Endothelial cell of umbilical vein (primary cell): ENCODE results near the gene DNM2. TPM values are rescaled to one million over a fixed set of nuclear protein-coding genes. Genes with fewer than 3 reads are reported as not detected.

Experiments used
- BruUV-seq: library from RNA; stranded (reverse); fragments of 400-500 nt; replicated peaks from 2 replicates; lab custom pipeline; 2021; lab: Mats Ljungman, UMichigan
- CTCF ChIA-PET: fragments of 300-600, 350-600 bp; sonication (Branson Sonifier 250); formaldehyde crosslinking; loops from one replicate; lab custom pipeline; 2021; ENCODE audit warnings: antibody characterized with exemption, inconsistent platforms; lab: Charles Lee
- POLR2A ChIA-PET: fragments of 300-600, 350-600 bp; sonication (Branson Sonifier 250); formaldehyde crosslinking; loops from one replicate; lab custom pipeline; 2021; ENCODE audit warnings: antibody characterized with exemption, inconsistent platforms; lab: Charles Lee
- DNase-seq: peaks from one replicate; pipeline ENCODE4 v3.0.0-alpha.2; 2011; ENCODE audit warnings: low read depth, low spot score
- FAIRE-seq: peaks from 2 replicates; lab custom pipeline; 2011; peaks lifted over from hg19 to GRCh38; lab: Jason Lieb, UNC
- H2AFZ ChIP-seq: 2 replicates; pipeline ENCODE4 v1.6.0; 2012; ENCODE audit warnings: low read depth, low read length, control low read depth, inconsistent platforms
- H3K27ac ChIP-seq: 2 replicates; pipeline ENCODE4 v1.5.1; 2011; ENCODE audit warnings: low read depth, mild to moderate bottlenecking, control low read depth, low read length, moderate library complexity; ENCODE audit not compliant: insufficient read depth
- H3K27me3 ChIP-seq, 2 experiments: 2 replicates each; pipeline versions ENCODE4 v1.6.0 to v1.6.1; 2011; ENCODE audit warnings: low read length in 2 of 2, mixed read lengths in 1 of 2; ENCODE audit not compliant: control insufficient read depth in 2 of 2, insufficient read depth in 2 of 2
- H3K36me3 ChIP-seq, 2 experiments: 2 replicates in 1 of 2; 3 replicates in 1 of 2; pipeline ENCODE4 v1.5.1; 2011; ENCODE audit warnings: low read length in 2 of 2, mild to moderate bottlenecking in 1 of 2, moderate library complexity in 1 of 2; ENCODE audit not compliant: control insufficient read depth in 2 of 2, insufficient read depth in 2 of 2; ENCODE audit errors: extremely low read depth in 1 of 2
- H3K4me1 ChIP-seq: 3 replicates; pipeline ENCODE4 v1.5.1; 2011; ENCODE audit warnings: mild to moderate bottlenecking, low read length; ENCODE audit not compliant: control insufficient read depth, insufficient read depth; ENCODE audit errors: extremely low read depth
- H3K4me2 ChIP-seq: 2 replicates; pipeline ENCODE4 v1.6.1; 2011; ENCODE audit warnings: low read length, control low read depth, mixed read lengths; ENCODE audit not compliant: insufficient read depth
- H3K4me3 ChIP-seq, 3 experiments: fragments of 200-600 bp in 1 of 3; sonication (generic), shearing (Covaris generic) in 1 of 3; replicated peaks in 1 of 3; 2 replicates each; pipeline ENCODE4 v1.5.1; 2011 to 2016; ENCODE audit warnings: control low read depth in 3 of 3, low read length in 3 of 3, mild to moderate bottlenecking in 2 of 3, inconsistent platforms in 1 of 3, low read depth in 1 of 3, moderate library complexity in 1 of 3; ENCODE audit not compliant: insufficient read depth in 1 of 3
- H3K79me2 ChIP-seq: 2 replicates; pipeline ENCODE4 v1.6.0; 2012; ENCODE audit warnings: low read length, inconsistent platforms; ENCODE audit not compliant: control insufficient read depth, insufficient read depth
- H3K9ac ChIP-seq: replicated peaks from 2 replicates; pipeline ENCODE3; 2011; ENCODE audit warnings: low read length, control low read depth; ENCODE audit not compliant: insufficient read depth; ENCODE audit errors: extremely low read depth
- H3K9me1 ChIP-seq: replicated peaks from 3 replicates; pipeline ENCODE4 v1.6.0; 2011; ENCODE audit warnings: mild to moderate bottlenecking, low read length; ENCODE audit not compliant: control insufficient read depth, insufficient read depth; ENCODE audit errors: extremely low read depth
- H3K9me3 ChIP-seq: replicated peaks from 2 replicates; pipeline ENCODE4 v1.5.1; 2012; ENCODE audit warnings: low read length, inconsistent platforms; ENCODE audit not compliant: control insufficient read depth, insufficient read depth
- H4K20me1 ChIP-seq: replicated peaks from 2 replicates; pipeline ENCODE3; 2011; ENCODE audit warnings: mild to moderate bottlenecking, low read length; ENCODE audit not compliant: control insufficient read depth, insufficient read depth; ENCODE audit errors: extremely low read depth
- CTCF ChIP-seq, 2 donors: IDR thresholded peaks; 1 replicate in 1 of 2; 2 replicates in 1 of 2; pipeline ENCODE4 v1.5.1; 2011; ENCODE audit warnings: low read length in 2 of 2, mild to moderate bottlenecking in 2 of 2, moderate library complexity in 2 of 2, control low read depth in 1 of 2, inconsistent platforms in 1 of 2, low read depth in 1 of 2; ENCODE audit not compliant: insufficient read depth in 1 of 2; ENCODE audit errors: extremely low read depth in 1 of 2
- EZH2 ChIP-seq: IDR thresholded peaks from 2 replicates; pipeline ENCODE4 v1.6.1; 2012; ENCODE audit warnings: borderline replicate concordance, low read depth, mild to moderate bottlenecking, moderate library complexity, low read length, inconsistent platforms; ENCODE audit not compliant: severe bottlenecking
- FOS ChIP-seq: IDR thresholded peaks from 2 replicates; pipeline ENCODE4 v1.6.1; 2011; ENCODE audit warnings: mild to moderate bottlenecking, low read length, moderate library complexity, borderline replicate concordance; ENCODE audit not compliant: insufficient read depth
- GATA2 ChIP-seq: IDR thresholded peaks from 2 replicates; pipeline ENCODE4 v1.7.0; 2011; ENCODE audit warnings: low read depth, mild to moderate bottlenecking, moderate library complexity, mixed read lengths, low read length; ENCODE audit not compliant: insufficient read length, insufficient read depth
- JUN ChIP-seq: IDR thresholded peaks from 2 replicates; pipeline ENCODE4 v1.6.1; 2011; ENCODE audit warnings: borderline replicate concordance, low read depth; ENCODE audit not compliant: insufficient read length, insufficient read depth
- MAX ChIP-seq: IDR thresholded peaks from 2 replicates; pipeline ENCODE4 v1.6.1; 2011; ENCODE audit not compliant: insufficient read depth, insufficient read length
- MYC ChIP-seq: IDR thresholded peaks from one replicate; pipeline ENCODE4 v1.6.1; 2011; ENCODE audit warnings: mild to moderate bottlenecking, low read depth, low read length
- POLR2A ChIP-seq: IDR thresholded peaks from 2 replicates; pipeline ENCODE4 v1.6.1; 2012; ENCODE audit warnings: low read depth, mild to moderate bottlenecking, control low read depth, low read length
- POLR2AphosphoS5 ChIP-seq: IDR thresholded peaks from 2 replicates; pipeline ENCODE4 v1.6.1; 2012; ENCODE audit warnings: low read depth, mild to moderate bottlenecking, control low read depth, low read length, moderate library complexity; ENCODE audit not compliant: insufficient read depth
- dilution Hi-C: fragments of 300-500 bp; cut with MboI; formaldehyde crosslinking; loops from one replicate; pipeline ENCODE4 v1.15.0; 2019; ENCODE audit warnings: low sequenced_read_pairs; ENCODE audit not compliant: extremely low pct_ligation_motif_present
- intact Hi-C: fragments of 100-400 bp; cut with micrococcal nuclease; formaldehyde crosslinking; loops from one replicate; pipeline ENCODE4 v1.10.0; 2022
- polyA plus RNA-seq, 4 experiments: library from polyadenylated mRNA; depleted of rRNA in 3 of 4; stranded (reverse) in 3 of 4; unstranded in 1 of 4; fragments of >200 nt; gene quantifications; 2 replicates each; pipeline versions ENCODE4 v1.2.1 to v1.2.3, GENCODE V29; 2011 to 2012; ENCODE audit warnings: missing spikeins in 1 of 4
- total RNA-seq: library from RNA; stranded (reverse); gene quantifications from 2 replicates; pipeline ENCODE4 v1.2.3, GENCODE V29; 2021

DNM2 gene
- total and polyA plus RNA-seq, 2 donors (not counting 3 experiments of a cell fraction or from before 2014, with no cell fraction given) = 81.8 to 175 TPM

GRCh38 chr19:10680545-10681135 is 37.2 kb upstream of the DNM2 start:
- H2AFZ ChIP-seq = no peak overlapping the region
- intact Hi-C loops (no loop called here), dilution Hi-C loops (no loop called here)
- TF ChIP-seq FOS (no peak), CTCF (IDR thresholded peaks at IDR 0.05; ENCODE audit: extremely low read depth in 1 of 2, insufficient read depth in 1 of 2, low read depth in 1 of 2, low read length in 2 of 2) (no peak), JUN (no peak), GATA2 (no peak), POLR2A (no peak), POLR2AphosphoS5 (no peak), MAX (no peak), MYC (no peak), EZH2 (no peak)
- H3K4me3 ChIP-seq = no peak overlapping the region
- FAIRE-seq = no peak
- ChIA-PET CTCF (interaction anchor here (1.3 to 2.4 kb wide), 3 partner anchors 8 to 36 kb away, joined by 4 to 7 read pairs (median 5); no protein-coding TSS in a partner anchor), POLR2A (no interaction called here)
- BruUV-seq = no TSS peak
- no peaks in the 10 kb centered on the region for H3K9me3 ChIP-seq
- no peak overlapping the region for H3K4me2 ChIP-seq
- peaks cover 15% of the 10 kb centered on the region for H3K79me2 ChIP-seq
- no peaks in the 10 kb centered on the region for H3K27me3 ChIP-seq
- no peak for DNase-seq
- H4K20me1 ChIP-seq = no peaks in the 10 kb centered on the region
- no peaks in the 10 kb centered on the region for H3K9me1 ChIP-seq
- H3K27ac ChIP-seq = no peak overlapping the region
- peaks cover 51 to 73% of the 10 kb centered on the region in 2 experiments for H3K36me3 ChIP-seq
- no peaks in the 10 kb centered on the region for H3K4me1 ChIP-seq
- no peak overlapping the region for H3K9ac ChIP-seq
